Chondrocyte (in vitro differentiated cells): ENCODE measurements around the gene ATP13A3. TPM values are rescaled to one million over a fixed set of nuclear protein-coding genes. Genes with fewer than 3 reads are reported as not detected.
A peak's percentile ranks its signal among the peaks of the same experiment; 100 is the strongest.
"Not testable (repeated sequence)": the region's sequence is repeated elsewhere in the genome, so short reads cannot be mapped to it uniquely, and the experiment has no call there.

Source experiments
- DNase-seq: peaks from one replicate; pipeline ENCODE4 v3.0.0; 2021; ENCODE audit warnings: mixed read lengths, low spot score
- H3K27ac Mint-ChIP-seq: one replicate; pipeline ENCODE4 v1.8.0; 2021; ENCODE audit warnings: mild to moderate bottlenecking, moderate library complexity, mixed read lengths; ENCODE audit not compliant: unreplicated experiment
- H3K27me3 Mint-ChIP-seq: 2 replicates; pipeline ENCODE4 v1.8.0; 2021; ENCODE audit warnings: low read depth, mixed read lengths
- H3K36me3 Mint-ChIP-seq: 2 replicates; pipeline ENCODE4 v1.8.0; 2021; ENCODE audit warnings: low read depth, mixed read lengths
- H3K4me1 Mint-ChIP-seq: 2 replicates; pipeline ENCODE4 v1.8.0; 2021; ENCODE audit warnings: low read depth, mild to moderate bottlenecking, mixed read lengths
- H3K4me3 Mint-ChIP-seq: one replicate; pipeline ENCODE4 v1.8.0; 2021; ENCODE audit warnings: mild to moderate bottlenecking, moderate library complexity, mixed read lengths; ENCODE audit not compliant: unreplicated experiment
- H3K9me3 Mint-ChIP-seq: 2 replicates; pipeline ENCODE4 v1.8.0; 2021; ENCODE audit warnings: low read depth, mixed read lengths
- CTCF ChIP-seq: fragments of 200-600 bp; sonication (generic); IDR thresholded peaks from 2 replicates; pipeline ENCODE4 v1.5.0; 2021; ENCODE audit warnings: antibody characterized with exemption, mild to moderate bottlenecking, moderate library complexity
- total RNA-seq: library from RNA; stranded (reverse); gene quantifications from 3 replicates; pipeline ENCODE4 v1.2.1, GENCODE V29; 2021

The ATP13A3 gene
- total RNA-seq, 1 donor from 2014 or later, result 87.7 TPM

- H3K27me3 Mint-ChIP-seq, result no peaks in the 10 kb centered on the region
These were observed 9.6 kb upstream of the ATP13A3 start for GRCh38 chr3:194496217-194496919.

GRCh38 chr3:194494951-194495374 is 8.2 kb upstream of the ATP13A3 start:
- no peak for TF ChIP-seq CTCF
- no peak overlapping the region for H3K27ac Mint-ChIP-seq
- H3K9me3 Mint-ChIP-seq, result no peaks in the 10 kb centered on the region
- no peak overlapping the region for H3K4me3 Mint-ChIP-seq
- DNase-seq, result no peak
- H3K4me1 Mint-ChIP-seq, result peaks cover 34% of the 10 kb centered on the region
- H3K27me3 Mint-ChIP-seq, result no peaks in the 10 kb centered on the region
- no peaks in the 10 kb centered on the region for H3K36me3 Mint-ChIP-seq

More at GRCh38 chr3:194496217-194496919, 9.6 kb upstream of the ATP13A3 start:
- TF ChIP-seq CTCF, result no peak
- Mint-ChIP-seq H3K36me3 (no peaks in the 10 kb centered on the region), H3K9me3 (no peaks in the 10 kb centered on the region), H3K4me1 (peaks cover 35% of the 10 kb centered on the region), H3K27ac (no peak overlapping the region), H3K4me3 (no peak overlapping the region)
- DNase-seq, result no peak

DNA sequence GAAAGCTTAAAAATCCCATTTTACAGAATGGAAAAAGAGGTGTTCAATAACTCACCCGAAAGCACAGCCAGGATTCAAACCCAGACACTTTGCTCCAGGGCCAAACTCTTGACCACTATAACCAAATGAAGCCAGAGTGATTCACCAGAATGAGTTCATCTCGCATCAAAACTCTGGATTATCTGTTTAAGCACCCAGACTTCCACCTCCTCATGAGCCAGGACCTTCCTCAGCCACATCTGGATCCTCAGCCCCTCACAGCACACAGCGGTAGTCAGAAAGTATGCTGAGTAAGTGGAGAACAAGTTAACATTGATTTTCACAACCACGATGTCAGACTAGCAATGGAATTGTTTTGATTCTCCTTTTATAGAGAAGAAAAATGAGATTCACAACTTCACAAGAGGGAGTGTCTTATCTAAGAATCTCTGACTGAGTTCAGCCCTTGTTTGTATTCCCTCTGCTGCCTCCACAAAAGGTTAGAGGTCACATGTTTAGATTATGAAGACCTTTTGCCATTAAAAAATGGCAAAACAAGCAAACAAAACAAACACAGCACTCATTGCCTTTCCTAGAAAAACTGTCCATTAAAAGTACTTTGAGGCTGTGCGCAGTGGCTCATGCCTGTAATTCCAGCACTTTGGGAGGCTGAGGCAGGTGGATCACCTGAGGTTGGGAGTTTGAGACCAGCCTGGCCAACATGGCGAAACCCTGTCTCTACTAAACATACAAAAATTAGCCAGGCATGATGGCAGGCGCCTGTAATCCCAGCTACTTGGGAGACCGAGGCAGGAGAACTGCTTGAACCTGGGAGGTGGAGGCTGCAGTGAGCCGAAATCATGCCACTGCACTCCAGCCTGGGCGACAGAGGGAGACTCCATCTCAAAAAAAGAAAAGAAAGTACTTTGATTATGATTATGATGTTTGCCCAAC is 7.5 kb upstream of the ATP13A3 start:
- peak overlapping the region; percentile 71 for H3K27ac Mint-ChIP-seq
- not testable (repeated sequence) for H3K9me3 Mint-ChIP-seq, H3K36me3 Mint-ChIP-seq, H3K27me3 Mint-ChIP-seq, DNase-seq
- H3K4me3 Mint-ChIP-seq, result peak overlapping the region; percentile 16
- peaks cover 41% of the 10 kb centered on the region for H3K4me1 Mint-ChIP-seq

GRCh38 chr3:194492001-194492400 is 5.2 kb upstream of the ATP13A3 start:
- H3K4me3 Mint-ChIP-seq, result no peak overlapping the region
- H3K27ac Mint-ChIP-seq, result no peak overlapping the region
- no peak for TF ChIP-seq CTCF
- H3K4me1 Mint-ChIP-seq, result peaks cover 44% of the 10 kb centered on the region
- no peaks in the 10 kb centered on the region for H3K9me3 Mint-ChIP-seq
- no peaks in the 10 kb centered on the region for H3K27me3 Mint-ChIP-seq
- DNase-seq, result no peak
- H3K36me3 Mint-ChIP-seq, result no peaks in the 10 kb centered on the region

DNA sequence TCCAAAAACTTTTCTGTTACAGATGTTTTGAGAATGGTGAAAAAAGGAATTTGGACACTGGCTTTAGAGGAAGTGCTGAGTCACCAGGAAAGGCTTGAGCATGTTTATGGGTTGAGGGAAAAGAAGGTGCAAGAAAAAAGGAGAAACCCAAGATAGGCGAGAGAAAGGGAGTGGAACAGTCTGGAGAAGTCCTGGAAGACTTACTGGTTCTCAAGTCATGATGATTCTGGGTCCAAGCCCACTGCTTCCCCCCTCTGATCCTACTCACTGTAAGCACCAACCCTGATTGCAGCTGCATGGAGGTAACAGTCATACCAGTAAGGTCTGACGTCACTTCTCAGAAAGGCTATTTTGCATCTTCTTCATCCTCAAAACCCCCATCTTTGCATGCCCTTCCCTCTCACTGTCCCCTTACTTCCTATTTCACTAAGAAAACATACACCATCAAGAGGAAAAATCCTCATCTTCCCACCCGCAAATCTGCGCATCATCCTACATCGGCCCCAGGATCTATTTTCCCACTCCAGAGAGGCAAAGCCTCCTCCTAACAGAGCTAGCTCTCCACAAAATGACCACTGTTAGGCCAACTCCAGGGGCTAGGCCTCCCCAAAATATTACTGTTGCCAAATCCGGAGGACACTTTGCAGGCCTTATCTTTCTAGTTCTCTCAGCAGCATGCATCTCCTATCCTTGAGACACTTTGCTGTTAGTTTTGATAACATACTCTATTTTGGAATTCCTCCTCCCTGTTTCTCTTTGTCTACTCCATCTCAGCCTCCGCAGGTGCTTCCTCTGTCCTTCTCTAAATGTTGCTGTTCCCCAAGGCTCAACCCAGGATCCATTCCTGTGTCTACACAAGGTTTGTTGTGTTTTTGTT is 3.2 kb upstream of the ATP13A3 start:
- Mint-ChIP-seq H3K27ac (peak overlapping the region; percentile 75), H3K27me3 (no peaks in the 10 kb centered on the region), H3K4me1 (peaks cover 48% of the 10 kb centered on the region), H3K4me3 (no peak overlapping the region), H3K36me3 (no peaks in the 10 kb centered on the region), H3K9me3 (no peaks in the 10 kb centered on the region)
- no peak for DNase-seq
- no peak for TF ChIP-seq CTCF
